IgD-negative memory B cell (primary cell): ENCODE measurements around the gene DNAAF8. TPM values are rescaled to one million over a fixed set of nuclear protein-coding genes. Genes with fewer than 3 reads are reported as not detected.

ENCODE experiments used
- H3K27ac Mint-ChIP-seq, 3 donors: one replicate each; pipeline ENCODE4 v1.8.0; 2020 to 2022; ENCODE audit warnings: mild to moderate bottlenecking in 3 of 3, mixed read lengths in 3 of 3, moderate library complexity in 1 of 3
- H3K27me3 Mint-ChIP-seq: one replicate; pipeline ENCODE4 v1.8.0; 2021; ENCODE audit warnings: mixed read lengths
- H3K36me3 Mint-ChIP-seq: one replicate; pipeline ENCODE4 v1.8.0; 2020; ENCODE audit warnings: mild to moderate bottlenecking, mixed read lengths
- H3K4me1 Mint-ChIP-seq, 3 donors: one replicate each; pipeline ENCODE4 v1.8.0; 2020 to 2022; ENCODE audit warnings: mixed read lengths in 3 of 3, mild to moderate bottlenecking in 1 of 3
- H3K4me3 Mint-ChIP-seq, 4 donors: one replicate each; pipeline ENCODE4 v1.8.0; 2020 to 2022; ENCODE audit warnings: mild to moderate bottlenecking in 4 of 4, mixed read lengths in 4 of 4, moderate library complexity in 3 of 4
- H3K9me3 Mint-ChIP-seq, 3 donors: one replicate each; pipeline ENCODE4 v1.8.0; 2020 to 2021; ENCODE audit warnings: mixed read lengths in 3 of 3, mild to moderate bottlenecking in 1 of 3
- polyA plus RNA-seq: library from polyadenylated mRNA; unstranded; fragments of 300-500 nt; fragmentation: Illumina TruSeq; gene quantifications from one replicate; pipeline ENCODE4 v1.2.3, GENCODE V29; 2021

Gene DNAAF8
- polyA plus RNA-seq, 1 donor from 2014 or later: 0.35 TPM

DNA sequence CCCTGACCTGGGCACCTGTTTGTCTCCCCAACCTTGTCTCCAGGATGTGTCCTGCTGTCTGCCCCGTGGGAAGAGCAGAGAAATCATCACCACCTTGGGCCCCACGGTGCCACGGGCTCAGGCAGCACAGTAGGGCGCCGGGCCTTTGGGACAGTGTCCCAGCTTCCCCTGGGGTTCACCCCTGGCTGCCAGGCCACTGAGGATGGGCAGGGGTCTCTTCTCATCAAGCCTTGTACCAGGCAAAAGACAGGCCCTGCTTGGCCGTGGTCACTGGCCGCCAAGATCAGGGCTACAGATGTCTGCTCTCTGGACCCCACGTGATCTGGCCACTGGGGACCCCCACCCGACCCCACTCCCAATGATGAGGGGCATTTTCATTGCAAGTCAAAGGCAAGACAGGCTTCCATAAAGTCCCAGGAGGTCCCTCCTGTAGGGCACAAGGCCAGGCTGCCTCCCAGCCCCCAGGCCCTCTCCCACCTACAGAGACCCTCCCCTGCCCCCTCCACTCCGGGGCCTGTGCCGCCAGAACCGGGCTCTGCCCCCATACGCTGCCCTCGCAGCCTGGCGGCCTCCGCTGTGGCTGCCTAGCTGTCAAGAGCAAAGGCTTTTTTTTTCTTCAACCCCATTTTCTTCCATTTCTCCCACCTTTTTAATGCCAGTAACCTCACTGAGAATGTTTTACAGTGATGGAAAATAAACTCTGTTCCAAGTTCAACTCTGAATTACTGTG lies 14.5 kb downstream of the DNAAF8 start:
- Mint-ChIP-seq H3K4me3 (peak overlapping the region in 1 of 4 donors; percentile 55), H3K4me1 (peaks cover 5 to 13% (median 7%) of the 10 kb centered on the region in 3 donors), H3K27ac (no peak overlapping the region)

DNA sequence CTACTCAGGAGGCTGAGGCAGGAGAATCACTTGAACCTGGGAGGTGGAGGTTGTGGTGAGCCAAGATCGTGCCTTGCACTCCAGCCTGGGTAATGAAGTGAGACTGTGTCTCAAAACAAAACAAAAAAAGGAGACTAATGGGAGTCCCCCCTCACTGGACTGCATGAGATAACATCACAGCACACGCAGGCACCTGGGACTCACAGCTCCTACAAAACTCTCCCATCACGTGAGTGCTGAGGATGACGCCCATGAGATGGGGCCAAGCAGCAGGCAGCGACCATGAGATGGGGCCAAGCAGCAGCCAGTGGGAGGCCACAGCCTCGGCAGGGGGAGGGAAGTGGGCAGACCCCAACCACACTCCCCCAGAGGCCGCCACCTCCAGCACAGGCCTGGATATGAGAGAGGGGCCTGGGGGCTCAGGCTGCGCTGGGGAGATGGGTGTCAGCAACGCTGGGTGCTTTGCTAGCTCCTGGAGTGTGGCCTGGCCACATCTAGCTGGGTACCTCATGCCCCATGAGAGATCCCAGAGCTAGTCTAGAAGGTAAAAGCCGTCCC lies 15.4 kb downstream of the DNAAF8 start:
- Mint-ChIP-seq H3K4me1 (peaks cover 5 to 11% (median 7%) of the 10 kb centered on the region in 3 donors), H3K9me3 (no peaks in the 10 kb centered on the region), H3K4me3 (no peak overlapping the region), H3K27ac (no peak overlapping the region), H3K27me3 (no peaks in the 10 kb centered on the region), H3K36me3 (no peaks in the 10 kb centered on the region)

More for the DNA sequence above, 14.5 kb downstream of the DNAAF8 start:
- Mint-ChIP-seq H3K9me3 (no peaks in the 10 kb centered on the region), H3K27me3 (no peaks in the 10 kb centered on the region), H3K36me3 (no peaks in the 10 kb centered on the region)

DNA sequence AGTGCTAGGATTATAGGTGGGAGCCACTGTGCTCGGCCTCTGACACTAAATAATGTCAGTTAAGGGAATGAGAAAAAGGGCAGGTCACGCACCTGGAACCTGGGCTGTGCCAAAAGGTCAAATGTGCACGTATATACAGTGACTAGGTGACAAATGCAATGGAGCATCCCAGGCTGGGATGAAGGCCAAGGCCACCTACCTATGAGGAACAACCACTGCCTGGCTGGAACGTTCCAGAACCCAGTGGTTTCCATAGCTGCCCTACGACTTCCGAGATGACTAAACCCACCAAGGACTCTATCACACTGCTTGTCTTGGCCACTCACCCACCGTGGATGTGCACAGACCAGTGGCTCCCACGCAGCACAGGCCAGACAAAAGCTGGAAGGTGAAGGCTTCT lies 16.6 kb downstream of the DNAAF8 start:
- H3K4me1 Mint-ChIP-seq: peaks cover 7 to 11% (median 7%) of the 10 kb centered on the region in 3 donors

DNA sequence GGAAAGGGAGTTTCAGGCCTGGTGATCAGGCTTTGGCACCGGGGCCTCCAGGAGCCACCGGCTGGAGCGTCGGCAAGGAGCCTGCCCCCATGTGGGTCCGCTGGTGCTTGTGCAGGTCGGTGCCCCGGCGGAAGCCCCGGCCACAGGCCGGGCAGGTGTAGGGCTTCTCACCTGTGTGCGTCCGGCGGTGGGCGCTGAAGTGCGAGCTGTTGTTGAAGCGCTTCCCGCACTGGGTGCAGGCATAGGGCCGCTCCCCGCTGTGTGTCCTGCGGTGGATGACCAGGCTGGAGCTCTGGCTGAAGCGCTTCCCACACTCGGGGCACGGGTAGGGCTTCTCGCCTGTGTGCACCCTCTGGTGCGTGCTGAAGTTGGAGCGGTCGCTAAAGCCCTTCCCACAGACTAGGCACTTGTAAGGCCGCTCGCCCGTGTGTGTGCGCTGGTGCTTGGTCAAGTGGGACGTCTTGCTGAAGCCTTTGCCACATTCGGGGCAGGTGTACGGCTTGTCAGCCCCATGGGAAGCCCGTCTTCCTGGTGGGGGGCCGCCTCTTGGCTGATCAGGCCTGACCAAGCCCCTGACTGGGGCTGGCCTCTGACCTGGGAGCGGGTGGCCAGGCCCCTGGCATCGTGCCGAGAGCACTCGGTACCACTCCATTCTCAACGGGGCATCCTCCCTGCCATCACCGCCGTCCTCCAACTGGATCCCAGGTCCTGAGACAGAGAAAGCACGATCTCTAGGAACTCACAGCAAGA lies 18.2 kb downstream of the DNAAF8 start:
- Mint-ChIP-seq H3K9me3 (no peaks in the 10 kb centered on the region), H3K4me3 (no peak overlapping the region), H3K27me3 (no peaks in the 10 kb centered on the region), H3K4me1 (peaks cover 5 to 8% (median 6%) of the 10 kb centered on the region in 3 donors), H3K36me3 (peaks cover 4% of the 10 kb centered on the region), H3K27ac (no peak overlapping the region)

More for the DNA sequence above, 16.6 kb downstream of the DNAAF8 start:
- Mint-ChIP-seq H3K27ac (no peak overlapping the region), H3K4me3 (no peak overlapping the region), H3K36me3 (peaks cover 4% of the 10 kb centered on the region), H3K27me3 (no peaks in the 10 kb centered on the region), H3K9me3 (no peaks in the 10 kb centered on the region)

DNA sequence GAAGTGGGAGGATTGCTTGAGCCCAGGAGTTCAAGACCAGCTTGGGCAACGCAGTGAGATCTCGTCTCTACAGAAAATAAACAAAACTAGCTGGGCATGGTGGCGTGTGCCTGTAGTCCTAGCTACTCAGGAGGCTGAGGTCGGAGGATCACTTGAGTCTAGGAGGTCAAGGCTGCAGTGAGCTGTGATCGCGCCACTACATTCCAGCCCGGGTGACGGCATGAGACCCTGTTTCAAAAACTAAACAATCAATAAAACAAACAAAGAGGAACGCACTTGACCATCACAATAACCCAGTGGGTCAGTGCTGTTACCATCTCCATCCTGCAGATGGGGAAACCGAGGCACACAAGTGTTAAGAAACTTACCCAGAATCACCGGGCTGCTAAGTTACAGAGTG lies 18.9 kb downstream of the DNAAF8 start:
- Mint-ChIP-seq H3K27ac (no peak overlapping the region), H3K4me1 (peaks cover 0 to 2% (median 1%) of the 10 kb centered on the region in 3 donors), H3K36me3 (peaks cover 4% of the 10 kb centered on the region), H3K27me3 (no peaks in the 10 kb centered on the region), H3K4me3 (no peak overlapping the region), H3K9me3 (no peaks in the 10 kb centered on the region)

DNA sequence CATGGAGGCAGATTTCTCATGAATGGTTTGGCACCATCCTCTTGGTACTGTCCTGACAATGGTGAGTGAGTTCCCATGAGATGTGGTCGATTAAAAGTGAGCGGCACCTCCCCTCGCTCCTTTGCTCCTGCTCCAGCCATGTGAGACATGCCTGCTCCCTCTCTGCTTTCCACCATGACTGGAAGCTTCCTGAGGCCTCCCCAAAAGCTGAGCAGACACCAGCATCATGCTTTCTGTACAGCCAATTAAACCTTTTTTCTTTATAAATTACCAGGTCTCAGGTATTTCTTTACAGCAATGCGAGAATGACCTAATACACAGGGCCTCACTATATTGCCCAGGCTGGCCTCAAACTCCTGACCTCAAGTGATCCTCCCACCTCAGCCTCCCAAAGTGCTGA lies 20.5 kb downstream of the DNAAF8 start:
- H3K9me3 Mint-ChIP-seq: no peaks in the 10 kb centered on the region
- no peaks in the 10 kb centered on the region for H3K27me3 Mint-ChIP-seq
- H3K4me1 Mint-ChIP-seq: peaks cover 0 to 2% (median 0%) of the 10 kb centered on the region in 3 donors
- H3K27ac Mint-ChIP-seq: no peak overlapping the region
- peaks cover 6% of the 10 kb centered on the region for H3K36me3 Mint-ChIP-seq
- H3K4me3 Mint-ChIP-seq: no peak overlapping the region

DNA sequence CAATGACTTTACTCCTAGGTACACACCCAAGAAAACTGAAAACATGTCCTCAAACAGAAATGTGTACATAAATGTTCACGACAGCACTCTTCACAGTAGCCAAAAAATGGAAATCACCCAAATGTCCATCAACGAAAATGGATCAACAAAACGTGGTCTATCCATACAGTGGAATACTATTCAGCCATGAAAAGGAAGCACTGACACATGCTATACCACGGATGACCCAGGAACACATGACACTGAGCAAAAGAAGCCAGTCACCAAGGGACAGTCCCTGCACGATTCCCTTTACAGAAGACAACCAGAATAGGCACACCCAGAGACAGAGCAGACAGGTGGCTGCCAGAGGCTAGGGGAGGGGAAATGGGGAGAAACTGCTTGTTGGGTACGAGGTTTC lies 21.4 kb downstream of the DNAAF8 start:
- Mint-ChIP-seq H3K27me3 (no peaks in the 10 kb centered on the region), H3K9me3 (no peaks in the 10 kb centered on the region), H3K27ac (no peak overlapping the region), H3K4me3 (no peak overlapping the region), H3K36me3 (peaks cover 7% of the 10 kb centered on the region), H3K4me1 (peaks cover 0 to 2% (median 0%) of the 10 kb centered on the region in 3 donors)

DNA sequence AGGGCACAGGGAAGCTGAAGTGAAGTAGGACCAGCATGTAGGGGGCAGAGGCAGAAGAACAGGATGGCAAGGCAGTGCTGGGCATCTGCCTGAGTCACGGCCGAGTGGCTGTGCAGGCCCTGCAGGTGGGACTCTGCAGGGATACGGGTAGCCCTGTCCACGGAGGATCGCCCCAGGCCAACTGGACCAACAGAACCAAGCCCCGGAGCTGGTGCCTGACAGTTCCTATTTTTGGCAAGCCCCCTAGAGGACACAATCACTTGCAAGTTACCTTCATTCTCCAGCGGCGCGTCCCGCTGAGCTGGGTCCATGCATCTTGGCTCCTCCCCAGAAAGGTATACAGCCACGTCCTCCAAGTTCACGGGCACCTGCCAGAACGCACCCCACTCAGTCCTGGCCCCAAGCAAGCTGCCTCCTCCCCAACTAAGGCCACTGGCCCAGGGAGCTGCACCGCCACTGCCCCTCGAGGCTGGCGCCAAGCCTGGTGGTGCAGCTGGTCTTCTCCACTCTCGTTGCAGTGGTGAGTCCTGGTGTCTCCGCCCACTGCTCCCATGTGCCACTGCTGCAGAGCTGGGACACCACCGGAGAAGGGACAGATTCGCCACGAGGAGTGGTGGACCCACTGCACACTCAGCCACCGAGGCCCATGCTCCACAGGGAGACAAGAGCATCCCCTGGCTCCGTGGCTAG lies 26.0 kb downstream of the DNAAF8 start:
- Mint-ChIP-seq H3K27ac (peak overlapping the region in 1 of 3 donors; percentile 38), H3K27me3 (no peaks in the 10 kb centered on the region), H3K4me3 (no peak overlapping the region), H3K9me3 (no peaks in the 10 kb centered on the region), H3K36me3 (peaks cover 7% of the 10 kb centered on the region), H3K4me1 (peaks cover 0 to 9% (median 0%) of the 10 kb centered on the region in 3 donors)

DNA sequence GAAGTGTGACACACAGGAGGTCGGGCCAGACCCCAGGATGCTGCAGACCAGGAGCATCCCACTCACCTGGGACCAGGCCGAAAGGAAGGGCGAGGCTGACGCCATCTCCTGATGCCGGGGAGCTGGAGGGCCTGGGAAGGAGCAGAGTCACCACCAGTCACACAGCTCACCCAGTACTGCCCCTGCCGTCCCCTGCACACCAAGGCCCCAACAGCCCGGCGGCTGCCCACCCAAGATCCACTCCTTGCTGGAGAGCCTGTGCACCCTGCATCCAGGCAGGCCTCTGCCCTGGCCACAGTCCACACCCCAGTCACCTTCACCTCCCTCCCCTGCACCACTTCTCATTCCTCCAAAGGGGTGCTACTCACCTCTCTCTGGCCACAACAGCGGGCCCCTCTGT lies 27.9 kb downstream of the DNAAF8 start:
- H3K36me3 Mint-ChIP-seq: peaks cover 3% of the 10 kb centered on the region
- H3K9me3 Mint-ChIP-seq: no peaks in the 10 kb centered on the region
- H3K4me3 Mint-ChIP-seq: no peak overlapping the region
- no peaks in the 10 kb centered on the region for H3K27me3 Mint-ChIP-seq
- H3K4me1 Mint-ChIP-seq: peaks cover 3 to 12% (median 8%) of the 10 kb centered on the region in 3 donors
- no peak overlapping the region for H3K27ac Mint-ChIP-seq

DNA sequence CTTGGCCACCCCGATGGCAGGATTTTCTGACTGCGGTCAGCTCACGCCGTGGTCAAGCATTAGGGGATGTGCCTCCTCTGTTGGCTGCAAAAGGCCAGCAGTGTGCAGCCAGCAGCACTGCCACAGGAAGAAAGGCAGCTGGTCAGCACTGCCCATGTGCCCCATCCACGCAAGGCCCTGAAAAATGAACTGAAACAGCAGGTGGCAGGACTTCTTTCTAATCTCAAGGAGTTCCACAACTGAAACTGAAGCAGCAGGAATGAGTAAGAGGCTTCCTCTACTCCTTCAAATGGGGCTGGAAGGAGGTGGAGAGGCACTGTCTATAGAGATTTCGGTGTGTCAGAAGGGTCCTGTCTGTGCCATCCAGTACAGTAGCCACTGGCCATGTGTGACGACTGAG lies 29.5 kb downstream of the DNAAF8 start:
- Mint-ChIP-seq H3K4me3 (peak overlapping the region in 2 of 4 donors; percentile 8 to 76), H3K9me3 (no peaks in the 10 kb centered on the region), H3K27ac (no peak overlapping the region), H3K27me3 (no peaks in the 10 kb centered on the region), H3K36me3 (peaks cover 2% of the 10 kb centered on the region), H3K4me1 (peaks cover 15 to 18% (median 16%) of the 10 kb centered on the region in 3 donors)

DNA sequence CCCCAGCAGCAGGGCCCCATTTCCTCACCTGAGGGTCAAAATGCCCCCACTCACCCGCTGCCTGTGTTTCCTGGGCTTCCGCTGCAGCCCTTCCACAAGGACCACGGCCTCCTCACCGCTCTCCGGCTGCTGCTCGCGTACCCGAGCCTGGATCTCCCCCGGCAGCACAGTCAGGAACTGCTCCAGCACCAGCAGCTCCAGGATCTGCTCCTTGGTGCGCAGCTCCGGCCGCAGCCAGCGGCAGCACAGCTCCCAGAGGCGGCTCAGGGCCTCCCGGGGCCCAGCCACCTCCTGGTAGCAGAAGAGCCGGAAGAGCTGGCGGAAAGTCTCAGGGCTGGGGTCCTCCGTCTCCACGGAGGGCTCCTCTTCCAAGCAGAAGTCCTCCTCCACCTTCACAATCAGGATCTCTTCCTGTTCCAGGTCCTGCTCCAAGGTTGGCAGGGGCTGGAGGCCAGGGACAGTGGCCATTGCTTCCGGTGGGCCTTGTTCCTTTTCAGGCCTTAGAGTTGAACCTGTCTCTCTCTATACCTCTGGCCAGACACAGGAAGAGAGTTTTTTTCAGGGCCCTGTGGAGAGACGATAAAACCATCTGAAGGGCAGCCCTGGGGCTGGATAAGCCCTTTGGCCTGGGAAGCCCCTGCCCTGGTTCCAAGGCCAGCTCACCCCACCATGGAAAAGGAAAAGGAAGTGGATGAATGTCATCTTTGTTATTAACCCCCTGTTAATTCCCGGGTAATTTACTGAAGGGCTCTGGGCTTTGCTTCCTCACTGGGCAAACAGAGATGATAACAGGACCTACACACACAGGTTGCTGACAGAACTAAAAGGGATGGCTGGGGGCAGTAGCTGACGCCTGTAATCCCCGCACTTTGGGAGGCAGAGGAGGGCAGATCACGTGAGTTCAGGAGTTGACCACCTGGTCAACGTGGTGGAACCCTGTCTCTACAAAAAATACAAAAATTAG lies 31.5 kb downstream of the DNAAF8 start:
- no peaks in the 10 kb centered on the region for H3K27me3 Mint-ChIP-seq
- H3K4me3 Mint-ChIP-seq: peak overlapping the region; percentile 80 to 98 (median 90)
- peak overlapping the region; percentile 62 to 70 (median 67) for H3K27ac Mint-ChIP-seq
- H3K4me1 Mint-ChIP-seq: peaks cover 15 to 24% (median 18%) of the 10 kb centered on the region in 3 donors
- no peaks in the 10 kb centered on the region for H3K36me3 Mint-ChIP-seq
- no peaks in the 10 kb centered on the region for H3K9me3 Mint-ChIP-seq

DNA sequence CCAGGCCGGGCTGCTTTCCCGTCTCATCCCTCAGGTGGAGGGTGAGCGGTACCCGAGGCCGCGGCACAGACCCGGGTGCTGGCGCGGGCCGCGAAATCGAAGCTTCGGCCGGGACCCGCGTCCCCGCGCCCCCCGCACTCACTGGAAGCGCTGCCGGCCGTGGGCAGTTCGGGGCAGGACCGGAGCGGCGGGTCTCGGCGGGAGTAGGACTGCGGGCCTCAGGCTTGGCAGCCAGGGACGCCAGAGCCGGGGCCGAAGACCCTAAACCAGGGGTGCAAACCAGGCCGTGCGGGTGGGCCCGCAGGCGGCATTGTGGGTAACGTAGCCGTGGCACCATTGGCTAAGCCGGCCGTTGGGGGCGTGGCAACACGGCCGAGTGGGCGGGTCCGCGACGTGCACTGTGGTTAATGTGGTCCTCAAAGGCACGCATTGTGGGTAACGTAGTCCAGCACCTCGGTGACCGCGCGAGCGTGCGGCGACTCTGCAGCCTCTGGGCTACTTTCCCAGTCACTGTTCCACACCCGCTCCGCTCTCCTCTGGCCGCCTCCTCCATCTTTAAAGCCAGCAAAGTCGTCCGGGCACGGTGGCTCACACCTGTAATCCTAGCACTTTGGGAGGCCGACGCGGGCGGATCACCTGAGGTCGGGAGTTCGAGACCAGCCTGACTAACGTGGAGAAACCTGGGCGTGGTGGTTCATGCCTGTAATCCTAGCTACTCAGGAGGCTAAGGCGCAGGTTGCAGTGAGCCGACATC lies 32.7 kb downstream of the DNAAF8 start, which contains the start of gene ZNF500:
ZNF500 (minus strand) TSS at position 288 of the 754 bp plus-strand sequence. CDS start 1,184 bp downstream, outside the sequence.
- no peaks in the 10 kb centered on the region for H3K36me3 Mint-ChIP-seq
- peak within 1 kb of the TSS; percentile 92 to 98 (median 94) for H3K4me3 Mint-ChIP-seq
- peaks cover 15 to 24% (median 18%) of the 10 kb centered on the region in 3 donors for H3K4me1 Mint-ChIP-seq
- no peaks in the 10 kb centered on the region for H3K27me3 Mint-ChIP-seq
- H3K9me3 Mint-ChIP-seq: no peaks in the 10 kb centered on the region
- H3K27ac Mint-ChIP-seq: peak within 1 kb of the TSS; percentile 48 to 96 (median 88)

DNA sequence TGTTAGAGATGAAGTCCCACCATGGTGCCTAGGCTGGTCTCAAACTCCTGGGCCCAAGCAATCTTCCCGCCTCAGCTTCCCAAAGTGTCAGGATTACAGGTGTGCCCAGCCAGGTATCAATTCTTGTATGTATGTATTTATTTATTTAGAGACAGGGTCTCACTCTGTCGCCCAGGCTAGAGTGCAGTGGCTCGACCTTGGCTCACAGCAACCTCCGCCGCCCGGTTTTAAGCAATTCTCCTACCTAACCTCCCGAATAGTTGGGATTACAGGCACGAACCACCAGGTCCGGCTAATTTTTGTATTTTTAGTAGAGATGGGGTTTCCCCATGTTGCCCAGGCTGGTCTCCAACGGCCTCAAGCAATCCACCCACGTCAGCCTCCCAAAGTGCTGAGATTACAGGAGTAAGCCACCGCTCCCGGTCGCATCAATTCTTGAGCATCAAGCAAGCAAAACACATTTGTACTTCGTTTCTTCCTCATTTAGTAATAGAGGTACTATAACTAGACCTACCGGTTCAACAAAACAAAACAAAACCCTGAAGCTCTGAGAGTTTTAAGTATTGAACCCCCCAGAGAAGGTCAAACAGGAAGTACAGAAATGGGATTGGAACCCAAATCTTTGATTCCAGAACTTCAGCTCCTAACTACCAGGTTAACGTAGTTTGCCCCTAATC lies 33.7 kb downstream of the DNAAF8 start:
- peaks cover 15 to 24% (median 16%) of the 10 kb centered on the region in 3 donors for H3K4me1 Mint-ChIP-seq
- H3K27ac Mint-ChIP-seq: peak overlapping the region; percentile 48 to 96 (median 88)
- peak overlapping the region; percentile 92 to 98 (median 94) for H3K4me3 Mint-ChIP-seq
- no peaks in the 10 kb centered on the region for H3K9me3 Mint-ChIP-seq
- H3K36me3 Mint-ChIP-seq: no peaks in the 10 kb centered on the region
- no peaks in the 10 kb centered on the region for H3K27me3 Mint-ChIP-seq
